Endothelial cell (in vitro differentiated cells): ENCODE results near the gene GRIN2B. TPM values are rescaled to one million over a fixed set of nuclear protein-coding genes. Genes with fewer than 3 reads are reported as not detected.

Experiments
- DNase-seq: peaks from one replicate; pipeline ENCODE4 v3.0.0; 2021; ENCODE audit warnings: low spot score
- H3K27ac Mint-ChIP-seq: one replicate; pipeline ENCODE4 v1.8.0; 2021; ENCODE audit warnings: mixed read lengths, inconsistent platforms; ENCODE audit not compliant: unreplicated experiment
- H3K27me3 Mint-ChIP-seq: one replicate; pipeline ENCODE4 v1.8.0; 2021; ENCODE audit warnings: mild to moderate bottlenecking, moderate library complexity, mixed read lengths, inconsistent platforms; ENCODE audit not compliant: unreplicated experiment
- H3K36me3 Mint-ChIP-seq: one replicate; pipeline ENCODE4 v1.8.0; 2021; ENCODE audit warnings: mild to moderate bottlenecking, low read depth, mixed read lengths, inconsistent platforms; ENCODE audit not compliant: unreplicated experiment
- H3K4me1 Mint-ChIP-seq: one replicate; pipeline ENCODE4 v1.8.0; 2021; ENCODE audit warnings: mild to moderate bottlenecking, mixed read lengths, inconsistent platforms; ENCODE audit not compliant: unreplicated experiment
- H3K4me3 Mint-ChIP-seq: one replicate; pipeline ENCODE4 v1.8.0; 2021; ENCODE audit warnings: mild to moderate bottlenecking, mixed read lengths, inconsistent platforms; ENCODE audit not compliant: unreplicated experiment
- H3K9me3 Mint-ChIP-seq: one replicate; pipeline ENCODE4 v1.8.0; 2021; ENCODE audit warnings: mixed read lengths, inconsistent platforms; ENCODE audit not compliant: unreplicated experiment
- CTCF ChIP-seq: fragments of 200-600 bp; sonication (generic); IDR thresholded peaks from one replicate; pipeline ENCODE4 v1.5.0; 2021; ENCODE audit warnings: antibody characterized with exemption; ENCODE audit not compliant: unreplicated experiment
- total RNA-seq: library from RNA; stranded (reverse); fragmentation: NEBNext Ultra II Directional; extraction: Animal tissue kit (Norgen Biotek cat#: 25700); gene quantifications from one replicate; pipeline ENCODE4 v1.2.1, GENCODE V29; 2021; ENCODE audit not compliant: unreplicated experiment

The GRIN2B gene
- total RNA-seq, 1 donor from 2014 or later: 2.4 TPM

GRCh38 chr12:13942826-13943225 is 38.6 kb downstream of the GRIN2B start:
- no peaks in the 10 kb centered on the region for H3K9me3 Mint-ChIP-seq
- no peak overlapping the region for H3K4me3 Mint-ChIP-seq
- DNase-seq: no peak
- no peaks in the 10 kb centered on the region for H3K27me3 Mint-ChIP-seq
- H3K36me3 Mint-ChIP-seq: no peaks in the 10 kb centered on the region
- no peaks in the 10 kb centered on the region for H3K4me1 Mint-ChIP-seq
- no peak overlapping the region for H3K27ac Mint-ChIP-seq
- no peak for TF ChIP-seq CTCF

DNA sequence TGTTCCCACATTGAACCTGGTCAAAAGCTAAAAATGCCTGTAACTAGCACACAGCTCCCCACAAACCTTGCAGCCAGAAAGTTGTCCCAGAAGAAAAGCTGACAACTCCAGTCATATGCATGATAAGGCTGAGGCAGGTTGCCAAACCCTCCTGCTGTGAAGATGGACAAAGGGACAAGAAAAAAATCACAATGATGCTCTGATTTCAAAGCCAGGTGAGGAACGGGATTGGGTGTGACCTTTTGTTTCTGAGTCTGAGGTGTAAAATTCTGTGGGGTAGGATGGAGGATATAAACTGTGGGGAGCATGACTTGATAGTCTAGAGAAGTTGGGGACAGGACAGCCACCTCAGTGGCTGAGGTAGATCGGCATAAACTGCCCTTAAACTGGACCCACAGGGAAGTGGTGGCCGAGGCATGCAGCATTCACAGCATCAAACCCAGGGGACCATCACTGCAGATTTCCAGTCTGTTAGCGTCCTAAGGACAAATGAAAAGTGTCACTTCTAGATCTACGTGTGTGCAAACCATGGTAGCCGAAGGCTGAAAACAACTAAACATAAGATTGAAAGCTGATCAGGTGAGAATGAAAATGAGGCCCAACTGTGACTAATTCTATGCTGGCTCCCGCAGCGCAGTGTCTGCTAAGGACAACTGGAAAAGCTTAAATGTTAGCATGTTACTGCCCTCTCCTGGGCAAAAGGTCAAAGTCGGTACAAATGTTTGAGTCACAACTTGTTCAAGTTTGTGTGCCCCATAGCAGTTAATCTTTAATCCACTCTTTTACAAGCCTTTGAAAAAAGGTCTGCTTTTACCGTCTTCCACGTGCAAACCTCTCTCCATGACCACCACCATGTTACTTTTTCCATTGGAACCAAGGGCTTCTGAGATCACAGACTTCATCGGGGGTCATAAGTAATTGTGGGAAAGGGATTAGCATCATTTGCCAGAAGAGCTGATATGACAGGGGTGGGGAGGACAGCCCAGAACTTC is 39.8 kb downstream of the GRIN2B start:
- no peak overlapping the region for H3K27ac Mint-ChIP-seq
- no peak overlapping the region for H3K4me3 Mint-ChIP-seq
- no peaks in the 10 kb centered on the region for H3K27me3 Mint-ChIP-seq
- H3K36me3 Mint-ChIP-seq: no peaks in the 10 kb centered on the region
- peak; percentile 47 for TF ChIP-seq CTCF
- peak; percentile 57 for DNase-seq
- H3K4me1 Mint-ChIP-seq: no peaks in the 10 kb centered on the region
- no peaks in the 10 kb centered on the region for H3K9me3 Mint-ChIP-seq

- Mint-ChIP-seq H3K4me3 (no peak overlapping the region), H3K27me3 (no peaks in the 10 kb centered on the region), H3K27ac (no peak overlapping the region), H3K9me3 (no peaks in the 10 kb centered on the region), H3K36me3 (no peaks in the 10 kb centered on the region), H3K4me1 (no peaks in the 10 kb centered on the region)
- no peak for TF ChIP-seq CTCF
- no peak for DNase-seq
Observed at GRCh38 chr12:13940335-13940865, 41.0 kb downstream of the GRIN2B start.

GRCh38 chr12:13937735-13938134 is 43.7 kb downstream of the GRIN2B start:
- Mint-ChIP-seq H3K36me3 (no peaks in the 10 kb centered on the region), H3K27me3 (no peaks in the 10 kb centered on the region), H3K4me1 (no peaks in the 10 kb centered on the region), H3K9me3 (no peaks in the 10 kb centered on the region), H3K27ac (no peak overlapping the region), H3K4me3 (no peak overlapping the region)
- no peak for TF ChIP-seq CTCF
- DNase-seq: no peak

- no peak overlapping the region for H3K27ac Mint-ChIP-seq
- no peaks in the 10 kb centered on the region for H3K27me3 Mint-ChIP-seq
- H3K4me3 Mint-ChIP-seq: no peak overlapping the region
Observed at GRCh38 chr12:13935169-13935568, 46.2 kb downstream of the GRIN2B start.

More at GRCh38 chr12:13935169-13935568, 46.2 kb downstream of the GRIN2B start:
- no peaks in the 10 kb centered on the region for H3K36me3 Mint-ChIP-seq
- no peak for TF ChIP-seq CTCF
- H3K9me3 Mint-ChIP-seq: no peaks in the 10 kb centered on the region
- no peaks in the 10 kb centered on the region for H3K4me1 Mint-ChIP-seq
- DNase-seq: no peak
